Head of caudate nucleus (tissue), 42 donors: ENCODE data around the gene GRIK2.

ENCODE experiments used
- DNase-seq, 42 donors: peaks; one replicate each; pipeline versions ENCODE4 v3.0.0 to v3.0.0-alpha.2; 2020 to 2021; ENCODE audit warnings: mixed read lengths in 7 of 42
- intact Hi-C: fragments of 100-400 bp; cut with DNase I; formaldehyde crosslinking; loops from one replicate; pipeline ENCODE4 v1.15.0; 2022

GRIK2 gene

GRCh38 chr6:101907356-101908217 is 514.1 kb downstream of the GRIK2 start:
- intact Hi-C loops = no loop called here

GRCh38 chr6:101909366-101909765 is 515.9 kb downstream of the GRIK2 start:
- no peak for DNase-seq
- intact Hi-C loops = no loop called here

More at GRCh38 chr6:101907356-101908217, 514.1 kb downstream of the GRIK2 start:
- no peak for DNase-seq

GRCh38 chr6:101912311-101912710 is 518.8 kb downstream of the GRIK2 start:
- intact Hi-C loops = no loop called here
- no peak for DNase-seq

GRCh38 chr6:101918471-101918870 is 525.0 kb downstream of the GRIK2 start:
- DNase-seq = no peak
- intact Hi-C loops = no loop called here

- intact Hi-C loops = no loop called here
- DNase-seq = no peak
Measured at GRCh38 chr6:101921829-101922450, 528.4 kb downstream of the GRIK2 start.

- no peak for DNase-seq
- intact Hi-C loops = no loop called here
Measured at GRCh38 chr6:101926149-101926925, 532.8 kb downstream of the GRIK2 start.

GRCh38 chr6:101931766-101932165 is 538.3 kb downstream of the GRIK2 start:
- peak in 1 of 42 donors; percentile 37 for DNase-seq
- intact Hi-C loops = no loop called here

- intact Hi-C loops = no loop called here
- DNase-seq = no peak
Measured at GRCh38 chr6:101932704-101933103, 539.2 kb downstream of the GRIK2 start.

- no peak for DNase-seq
- intact Hi-C loops = no loop called here
Measured at GRCh38 chr6:101935732-101936131, 542.2 kb downstream of the GRIK2 start.

- DNase-seq = no peak
- intact Hi-C loops = no loop called here
Measured at GRCh38 chr6:101936516-101936915, 543.0 kb downstream of the GRIK2 start.

- DNase-seq = no peak
- intact Hi-C loops = no loop called here
Measured at GRCh38 chr6:101937108-101937507, 543.6 kb downstream of the GRIK2 start.

GRCh38 chr6:101940391-101940790 is 546.9 kb downstream of the GRIK2 start:
- intact Hi-C loops = no loop called here
- DNase-seq = no peak

GRCh38 chr6:101956961-101957360 is 563.5 kb downstream of the GRIK2 start:
- intact Hi-C loops = no loop called here
- no peak for DNase-seq

GRCh38 chr6:101961357-101961756 is 567.8 kb downstream of the GRIK2 start:
- no peak for DNase-seq
- intact Hi-C loops = no loop called here

GRCh38 chr6:101980924-101981323 is 587.4 kb downstream of the GRIK2 start:
- no peak for DNase-seq
- intact Hi-C loops = no loop called here

GRCh38 chr6:101986476-101986875 is 593.0 kb downstream of the GRIK2 start:
- intact Hi-C loops = no loop called here
- no peak for DNase-seq

- intact Hi-C loops = no loop called here
- no peak for DNase-seq
Measured at GRCh38 chr6:101992286-101992685, 598.8 kb downstream of the GRIK2 start.

- no peak for DNase-seq
- intact Hi-C loops = no loop called here
Measured at GRCh38 chr6:101994521-101994920, 601.0 kb downstream of the GRIK2 start.

- intact Hi-C loops = no loop called here
- no peak for DNase-seq
Measured at GRCh38 chr6:102015431-102015830, 621.9 kb downstream of the GRIK2 start.

GRCh38 chr6:102022281-102022680 is 628.8 kb downstream of the GRIK2 start:
- DNase-seq = no peak

More at GRCh38 chr6:102022281-102022680, 628.8 kb downstream of the GRIK2 start:
- intact Hi-C loops = no loop called here
